ENCODE data around the gene USP19. TPM values are rescaled to one million over a fixed set of nuclear protein-coding genes. Genes with fewer than 3 reads are reported as not detected.

The USP19 gene
- total RNA-seq (26.8 TPM), polyA plus RNA-seq (ENCODE audit: insufficient read depth in 1 of 8, insufficient read length in 8 of 8, low replicate concordance in 1 of 8) (10 to 100 TPM; 31.1 to 40.3 (median 34.6) TPM)
- long read RNA-seq, donor 1, full-length matches to known transcripts: 2 of 2 reads
- long read RNA-seq, donor 1, partial matches to known transcripts: 0 of 2 reads
- long read RNA-seq, donor 1, other reads (novel, unspliced or antisense): 0 of 2 reads
- long read RNA-seq, donor 2: 0 reads
- long read RNA-seq, donor 3, full-length matches to known transcripts: 1 of 1 reads
- long read RNA-seq, donor 3, partial matches to known transcripts: 0 of 1 reads
- long read RNA-seq, donor 3, other reads (novel, unspliced or antisense): 0 of 1 reads
- long read RNA-seq, donor 4: 0 reads
- long read RNA-seq, donor 5, full-length matches to known transcripts: 1 of 1 reads
- long read RNA-seq, donor 5, partial matches to known transcripts: 0 of 1 reads
- long read RNA-seq, donor 5, other reads (novel, unspliced or antisense): 0 of 1 reads
- long read RNA-seq, donor 6, full-length matches to known transcripts: 2 of 2 reads
- long read RNA-seq, donor 6, partial matches to known transcripts: 0 of 2 reads
- long read RNA-seq, donor 6, other reads (novel, unspliced or antisense): 0 of 2 reads
- long read RNA-seq, donor 7: 0 reads
- long read RNA-seq, donor 8, partial matches to known transcripts: 0 of 1 reads
- long read RNA-seq, donor 8, other reads (novel, unspliced or antisense): 0 of 1 reads
- long read RNA-seq, donor 9: 0 reads
- long read RNA-seq, donor 10: 0 reads
- long read RNA-seq, donor 11, full-length matches to known transcripts: 1 of 1 reads
- long read RNA-seq, donor 11, partial matches to known transcripts: 0 of 1 reads
- long read RNA-seq, donor 11, other reads (novel, unspliced or antisense): 0 of 1 reads

- peaks cover 84% of the 10 kb centered on the region for H3K36me3 ChIP-seq (ENCODE audit: control insufficient read depth, insufficient read depth, low read length)
- peak within 1 kb of the TSS; percentile 88 for H3K27ac ChIP-seq (ENCODE audit: low read length)
- peaks cover 18% of the 10 kb centered on the region for H3K4me1 ChIP-seq (ENCODE audit: control insufficient read depth, insufficient read depth, low read length)
- peak; percentile 98 for DNase-seq
- no peaks in the 10 kb centered on the region for H3K27me3 ChIP-seq (ENCODE audit: control insufficient read depth, insufficient read depth, low read length)
- no peaks in the 10 kb centered on the region for H3K9me3 ChIP-seq (replicated peaks; ENCODE audit: control insufficient read depth, low read depth, low read length)
- WGBS (ENCODE audit: insufficient coverage): under 1% methylated on average over 51 of the region's 70 CpGs
- peak within 1 kb of the TSS; percentile 74 for H3K4me3 ChIP-seq (ENCODE audit: low read length)
Observed at GRCh38 chr3:49120438-49121131, at the start of gene USP19. Gene USP19 (minus strand): TSS chr3:49120823. CDS start chr3:49119145, 1,678 bp downstream.

- no peak for DNase-seq
- H3K9me3 ChIP-seq (replicated peaks; ENCODE audit: control insufficient read depth, low read depth, low read length): no peaks in the 10 kb centered on the region
- peak overlapping the region; percentile 83 for H3K27ac ChIP-seq (ENCODE audit: low read length)
- peaks cover 21% of the 10 kb centered on the region for H3K36me3 ChIP-seq (ENCODE audit: control insufficient read depth, insufficient read depth, low read length)
- 94% methylated on average over 4 of the region's 6 CpGs for WGBS (ENCODE audit: insufficient coverage)
- peak overlapping the region; percentile 55 for H3K4me3 ChIP-seq (ENCODE audit: low read length)
- no peaks in the 10 kb centered on the region for H3K27me3 ChIP-seq (ENCODE audit: control insufficient read depth, insufficient read depth, low read length)
- H3K4me1 ChIP-seq (ENCODE audit: control insufficient read depth, insufficient read depth, low read length): peaks cover 26% of the 10 kb centered on the region
Observed at GRCh38 chr3:49166752-49167556, 46.3 kb upstream of the USP19 start.

GRCh38 chr3:49165771-49166751 lies 45.4 kb upstream of the USP19 start, which contains the start of gene CCDC71:
Gene CCDC71 (minus strand): TSS chr3:49166331. CDS start chr3:49164208, 2,123 bp downstream.
- Histone ChIP-seq H3K27ac (ENCODE audit: low read length) (peak within 1 kb of the TSS; percentile 86), H3K4me1 (ENCODE audit: control insufficient read depth, insufficient read depth, low read length) (peaks cover 24% of the 10 kb centered on the region), H3K27me3 (ENCODE audit: control insufficient read depth, insufficient read depth, low read length) (no peaks in the 10 kb centered on the region), H3K4me3 (ENCODE audit: low read length) (peak within 1 kb of the TSS; percentile 86), H3K36me3 (ENCODE audit: control insufficient read depth, insufficient read depth, low read length) (peaks cover 27% of the 10 kb centered on the region), H3K9me3 (replicated peaks; ENCODE audit: control insufficient read depth, low read depth, low read length) (no peaks in the 10 kb centered on the region)
- 5% methylated on average over 59 of the region's 69 CpGs for WGBS (ENCODE audit: insufficient coverage)
- peak; percentile 85 for DNase-seq

- Histone ChIP-seq H3K4me3 (ENCODE audit: low read length) (peak overlapping the region; percentile 86), H3K9me3 (replicated peaks; ENCODE audit: control insufficient read depth, low read depth, low read length) (no peaks in the 10 kb centered on the region), H3K36me3 (ENCODE audit: control insufficient read depth, insufficient read depth, low read length) (peaks cover 27% of the 10 kb centered on the region), H3K4me1 (ENCODE audit: control insufficient read depth, insufficient read depth, low read length) (peaks cover 16% of the 10 kb centered on the region), H3K27me3 (ENCODE audit: control insufficient read depth, insufficient read depth, low read length) (no peaks in the 10 kb centered on the region), H3K27ac (ENCODE audit: low read length) (peak overlapping the region; percentile 86)
- no peak for DNase-seq
- 43% methylated on average over 5 of the region's 6 CpGs for WGBS (ENCODE audit: insufficient coverage)
Observed at GRCh38 chr3:49164983-49165720, 44.5 kb upstream of the USP19 start.

GRCh38 chr3:49163609-49164008 lies 43.0 kb upstream of the USP19 start:
- Histone ChIP-seq H3K27ac (ENCODE audit: low read length) (no peak overlapping the region), H3K36me3 (ENCODE audit: control insufficient read depth, insufficient read depth, low read length) (peaks cover 27% of the 10 kb centered on the region), H3K4me3 (ENCODE audit: low read length) (no peak overlapping the region), H3K27me3 (ENCODE audit: control insufficient read depth, insufficient read depth, low read length) (no peaks in the 10 kb centered on the region), H3K4me1 (ENCODE audit: control insufficient read depth, insufficient read depth, low read length) (peaks cover 16% of the 10 kb centered on the region), H3K9me3 (replicated peaks; ENCODE audit: control insufficient read depth, low read depth, low read length) (no peaks in the 10 kb centered on the region)
- DNase-seq: no peak
- WGBS (ENCODE audit: insufficient coverage): 94% methylated on average over 4 of the region's 8 CpGs

GRCh38 chr3:49162751-49163419 lies 42.3 kb upstream of the USP19 start:
- Histone ChIP-seq H3K4me3 (ENCODE audit: low read length) (no peak overlapping the region), H3K27ac (ENCODE audit: low read length) (no peak overlapping the region), H3K9me3 (replicated peaks; ENCODE audit: control insufficient read depth, low read depth, low read length) (no peaks in the 10 kb centered on the region), H3K27me3 (ENCODE audit: control insufficient read depth, insufficient read depth, low read length) (no peaks in the 10 kb centered on the region), H3K36me3 (ENCODE audit: control insufficient read depth, insufficient read depth, low read length) (peaks cover 27% of the 10 kb centered on the region), H3K4me1 (ENCODE audit: control insufficient read depth, insufficient read depth, low read length) (peaks cover 16% of the 10 kb centered on the region)
- 95% methylated on average over 21 of the region's 21 CpGs for WGBS (ENCODE audit: insufficient coverage)
- no peak for DNase-seq

GRCh38 chr3:49161808-49162530 lies 41.3 kb upstream of the USP19 start:
- H3K36me3 ChIP-seq (ENCODE audit: control insufficient read depth, insufficient read depth, low read length): peaks cover 27% of the 10 kb centered on the region
- 94% methylated on average over 2 of the region's 3 CpGs for WGBS (ENCODE audit: insufficient coverage)
- no peak overlapping the region for H3K4me3 ChIP-seq (ENCODE audit: low read length)
- no peaks in the 10 kb centered on the region for H3K27me3 ChIP-seq (ENCODE audit: control insufficient read depth, insufficient read depth, low read length)
- H3K27ac ChIP-seq (ENCODE audit: low read length): no peak overlapping the region
- H3K4me1 ChIP-seq (ENCODE audit: control insufficient read depth, insufficient read depth, low read length): peaks cover 16% of the 10 kb centered on the region
- no peak for DNase-seq
- H3K9me3 ChIP-seq (replicated peaks; ENCODE audit: control insufficient read depth, low read depth, low read length): no peaks in the 10 kb centered on the region
